ENCODE results near the gene DDX59. TPM values are rescaled to one million over a fixed set of nuclear protein-coding genes. Genes with fewer than 3 reads are reported as not detected.
"Not testable (repeated sequence)": the region's sequence is repeated elsewhere in the genome, so short reads cannot be mapped to it uniquely, and the experiment has no call there.

The DDX59 gene
- total RNA-seq, 4 donors from 2014 or later, result 8.6 to 17.5 (median 14.6) TPM

DNA sequence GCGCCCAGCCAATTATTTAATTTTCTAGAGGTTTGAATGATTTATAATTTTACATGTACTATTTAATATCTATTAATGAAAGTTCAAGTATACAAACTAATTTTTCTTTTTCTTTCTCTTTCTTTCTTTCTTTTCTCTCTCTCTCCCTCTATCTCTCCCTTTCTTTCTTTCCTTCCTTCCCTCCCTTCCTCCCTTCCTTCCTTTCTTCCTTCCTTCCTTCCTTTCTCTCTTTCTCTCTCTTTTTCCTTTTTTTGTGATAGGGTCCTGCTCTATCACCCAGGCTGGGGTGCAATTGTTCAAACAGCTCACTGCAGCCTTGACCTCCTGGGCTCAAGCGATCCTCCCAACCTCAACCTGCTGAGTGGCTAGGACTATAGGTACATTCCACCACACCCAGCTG lies 33.0 kb downstream of the DDX59 start:
- no peaks in the 10 kb centered on the region for H3K9me3 ChIP-seq
- intact Hi-C loops (cut with DNase I; ENCODE audit: low total_unique reads), result no loop called here
- WGBS, 2 donors (ENCODE audit: low coverage in 1 of 2), result 92 to 97% methylated on average over 2 of the region's 2 CpGs
- TF ChIP-seq EP300 (IDR thresholded peaks at IDR 0.05; ENCODE audit: low read depth), result no peak
- no peak for TF ChIP-seq POLR2A (IDR thresholded peaks at IDR 0.05)
- H3K36me3 ChIP-seq, result no peaks in the 10 kb centered on the region
- no peak for DNase-seq
- H3K4me1 ChIP-seq, result no peaks in the 10 kb centered on the region
- H3K4me3 ChIP-seq, result no peak overlapping the region
- in situ Hi-C loops (cut with MboI; ENCODE audit: low pct_ligation_motif_present in 1 of 4, low pct_unique_long_range_greater_than_20kb in 1 of 4, low sequenced_read_pairs in 3 of 4), result loop anchor here in 1 of 4 donors (10.0 kb wide), 1 partner anchor 168 kb away; no protein-coding TSS in a partner anchor
- no peak overlapping the region for H3K27ac ChIP-seq
- H3K27me3 ChIP-seq, result no peaks in the 10 kb centered on the region

DNA sequence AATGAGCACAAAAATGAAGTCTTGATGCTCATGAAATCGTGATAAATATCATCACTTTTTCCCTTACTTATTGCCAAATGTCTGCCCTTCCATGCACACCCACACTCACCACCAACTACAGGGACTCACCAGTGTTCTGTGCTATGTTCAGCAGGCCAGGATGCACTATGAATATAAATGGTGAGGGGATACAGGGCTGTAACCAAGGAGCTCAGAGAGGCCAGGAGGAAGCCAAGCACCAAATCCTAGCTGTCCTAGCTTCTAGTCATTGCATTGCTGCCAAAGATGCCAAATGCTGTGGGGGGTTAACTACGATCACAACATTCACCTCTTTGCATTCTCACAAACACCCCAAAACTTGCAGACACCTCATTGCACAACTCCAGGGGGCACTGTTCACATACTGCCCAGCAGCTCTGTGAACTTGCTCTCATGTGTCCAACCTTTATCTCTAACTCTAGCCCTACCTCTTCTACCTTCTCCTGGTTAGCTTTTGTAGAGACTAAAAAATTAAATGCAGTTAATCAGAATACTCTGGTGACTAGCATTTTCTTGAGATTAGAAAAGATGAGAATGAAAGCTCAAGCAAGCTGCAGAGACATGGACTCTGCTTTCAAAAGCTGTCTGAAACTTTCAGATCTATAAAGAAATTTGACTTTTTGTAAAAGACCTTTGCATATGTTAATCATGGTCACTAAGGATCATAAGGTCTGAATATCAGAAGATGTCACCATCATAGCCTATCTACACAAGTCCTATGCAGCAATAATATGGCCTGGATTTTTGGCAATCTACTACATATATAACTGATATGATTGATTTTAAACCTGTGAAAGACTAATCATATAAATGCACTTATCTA lies 35.2 kb downstream of the DDX59 start:
- 75 to 91% methylated on average over 1 of the region's 2 CpGs for WGBS, 2 donors (ENCODE audit: low coverage in 1 of 2)
- Histone ChIP-seq H3K9me3 (no peaks in the 10 kb centered on the region), H3K4me3 (no peak overlapping the region), H3K27me3 (no peaks in the 10 kb centered on the region), H3K27ac (no peak overlapping the region), H3K4me1 (no peaks in the 10 kb centered on the region), H3K36me3 (no peaks in the 10 kb centered on the region)
- intact Hi-C loops (cut with DNase I; ENCODE audit: low total_unique reads) (no loop called here), in situ Hi-C loops (cut with MboI; ENCODE audit: low pct_ligation_motif_present in 1 of 4, low pct_unique_long_range_greater_than_20kb in 1 of 4, low sequenced_read_pairs in 3 of 4) (loop anchor here in 1 of 4 donors (10.0 kb wide), 1 partner anchor 170 kb away; no protein-coding TSS in a partner anchor)
- TF ChIP-seq, protein P1, sequence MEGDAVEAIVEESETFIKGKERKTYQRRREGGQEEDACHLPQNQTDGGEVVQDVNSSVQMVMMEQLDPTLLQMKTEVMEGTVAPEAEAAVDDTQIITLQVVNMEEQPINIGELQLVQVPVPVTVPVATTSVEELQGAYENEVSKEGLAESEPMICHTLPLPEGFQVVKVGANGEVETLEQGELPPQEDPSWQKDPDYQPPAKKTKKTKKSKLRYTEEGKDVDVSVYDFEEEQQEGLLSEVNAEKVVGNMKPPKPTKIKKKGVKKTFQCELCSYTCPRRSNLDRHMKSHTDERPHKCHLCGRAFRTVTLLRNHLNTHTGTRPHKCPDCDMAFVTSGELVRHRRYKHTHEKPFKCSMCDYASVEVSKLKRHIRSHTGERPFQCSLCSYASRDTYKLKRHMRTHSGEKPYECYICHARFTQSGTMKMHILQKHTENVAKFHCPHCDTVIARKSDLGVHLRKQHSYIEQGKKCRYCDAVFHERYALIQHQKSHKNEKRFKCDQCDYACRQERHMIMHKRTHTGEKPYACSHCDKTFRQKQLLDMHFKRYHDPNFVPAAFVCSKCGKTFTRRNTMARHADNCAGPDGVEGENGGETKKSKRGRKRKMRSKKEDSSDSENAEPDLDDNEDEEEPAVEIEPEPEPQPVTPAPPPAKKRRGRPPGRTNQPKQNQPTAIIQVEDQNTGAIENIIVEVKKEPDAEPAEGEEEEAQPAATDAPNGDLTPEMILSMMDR (IDR thresholded peaks at IDR 0.05), result no peak
- no peak for TF ChIP-seq POLR2A (IDR thresholded peaks at IDR 0.05)
- TF ChIP-seq POLR2AphosphoS5 (IDR thresholded peaks at IDR 0.05), result no peak
- TF ChIP-seq EP300 (IDR thresholded peaks at IDR 0.05; ENCODE audit: low read depth), result no peak
- no peak for DNase-seq

DNA sequence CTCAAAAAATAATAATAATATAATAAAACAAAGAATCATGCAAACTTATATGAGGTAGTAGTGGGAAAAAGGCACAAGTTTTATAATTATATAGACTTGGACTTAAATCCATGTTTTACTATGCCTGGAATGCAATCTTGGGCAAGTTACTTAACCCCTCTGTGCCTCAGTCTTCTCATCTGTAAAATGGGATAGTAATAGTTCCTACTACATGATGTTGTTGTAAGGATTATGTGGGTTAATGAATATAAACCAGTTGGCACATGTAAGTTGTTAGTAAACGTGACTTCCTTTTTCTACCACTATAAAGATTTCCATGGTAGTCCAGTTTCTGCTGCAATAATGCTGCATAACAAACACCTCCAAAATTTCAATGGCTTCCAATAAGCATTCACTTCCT lies 38.3 kb downstream of the DDX59 start:
- Histone ChIP-seq H3K4me3 (no peak overlapping the region), H3K9me3 (no peaks in the 10 kb centered on the region), H3K36me3 (no peaks in the 10 kb centered on the region), H3K27ac (no peak overlapping the region), H3K27me3 (no peaks in the 10 kb centered on the region), H3K4me1 (peaks cover 0 to 3% (median 0%) of the 10 kb centered on the region in 4 donors)
- WGBS, 2 donors (ENCODE audit: low coverage in 1 of 2), result 89 to 90% methylated on average over 1 of the region's 1 CpG
- no peak for DNase-seq
- in situ Hi-C loops (cut with MboI; ENCODE audit: low pct_ligation_motif_present in 1 of 4, low pct_unique_long_range_greater_than_20kb in 1 of 4, low sequenced_read_pairs in 3 of 4), result loop anchor here in 1 of 4 donors (10.0 kb wide), 1 partner anchor 173 kb away; no protein-coding TSS in a partner anchor
- TF ChIP-seq, protein P1 (IDR thresholded peaks at IDR 0.05), result no peak
- TF ChIP-seq POLR2AphosphoS5 (IDR thresholded peaks at IDR 0.05) (no peak), EP300 (IDR thresholded peaks at IDR 0.05; ENCODE audit: low read depth) (no peak), POLR2A (IDR thresholded peaks at IDR 0.05) (no peak)
- intact Hi-C loops (cut with DNase I; ENCODE audit: low total_unique reads), result no loop called here

DNA sequence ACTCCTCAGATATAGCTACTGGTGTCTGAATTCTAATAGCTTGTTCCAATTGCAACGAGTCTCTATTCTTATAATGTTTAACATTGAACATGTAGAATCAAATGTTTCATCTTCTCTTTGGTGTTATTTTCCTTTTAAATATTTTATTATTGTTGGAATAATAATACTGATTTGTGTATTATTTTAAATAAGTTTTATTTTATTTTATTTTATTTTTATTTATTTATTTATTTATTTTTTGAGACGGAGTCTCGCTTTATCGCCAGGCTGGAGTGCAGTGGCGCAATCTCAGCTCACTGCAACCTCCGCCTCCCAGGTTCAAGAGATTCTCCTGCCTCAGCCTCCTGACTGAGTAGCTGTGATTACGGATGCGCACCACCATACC lies 39.2 kb downstream of the DDX59 start:
- in situ Hi-C loops (cut with MboI; ENCODE audit: low pct_ligation_motif_present in 1 of 4, low pct_unique_long_range_greater_than_20kb in 1 of 4, low sequenced_read_pairs in 3 of 4), result loop anchor here in 1 of 4 donors (10.0 kb wide), 1 partner anchor 174 kb away; no protein-coding TSS in a partner anchor
- H3K9me3 ChIP-seq; H3K27ac ChIP-seq; H3K4me1 ChIP-seq; H3K27me3 ChIP-seq; intact Hi-C loops (cut with DNase I; ENCODE audit: low total_unique reads); H3K4me3 ChIP-seq; H3K36me3 ChIP-seq; DNase-seq: not testable (repeated sequence)
- WGBS, 2 donors (ENCODE audit: low coverage in 1 of 2), result 87 to 94% methylated on average over 8 of the region's 8 CpGs

DNA sequence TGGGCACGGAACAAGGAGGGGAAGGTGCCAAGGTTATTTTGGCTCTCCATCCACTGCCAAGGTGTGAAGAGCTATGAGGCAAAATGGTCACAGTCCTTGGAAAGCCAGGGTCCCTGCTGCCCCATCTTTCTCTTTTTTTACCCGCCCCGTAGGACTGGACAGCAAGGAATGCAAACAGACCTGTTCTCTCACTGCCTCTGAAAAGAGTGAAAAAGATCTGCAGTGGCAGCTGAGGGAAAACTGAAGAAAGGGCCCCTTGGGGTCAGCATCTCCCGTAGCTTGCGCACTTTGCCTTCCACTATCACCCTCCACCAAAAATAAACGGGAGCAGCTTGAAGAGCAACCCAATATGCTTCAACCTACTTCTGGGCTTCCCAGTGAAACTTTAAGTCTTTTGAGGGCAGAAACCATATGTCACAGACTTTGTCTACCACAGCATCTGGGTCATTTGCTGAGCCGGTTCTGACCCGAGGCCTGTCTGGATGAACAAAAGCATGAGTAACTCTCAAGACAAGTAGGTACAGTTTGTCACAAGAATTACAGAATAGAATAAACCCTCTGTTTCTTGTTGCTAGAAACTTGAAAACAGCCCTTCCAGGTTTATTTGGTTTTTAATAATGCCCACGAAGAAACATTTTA lies 39.7 kb downstream of the DDX59 start:
- no peak for DNase-seq
- in situ Hi-C loops (cut with MboI; ENCODE audit: low pct_ligation_motif_present in 1 of 4, low pct_unique_long_range_greater_than_20kb in 1 of 4, low sequenced_read_pairs in 3 of 4), result loop anchor here in 1 of 4 donors (10.0 kb wide), 1 partner anchor 175 kb away; no protein-coding TSS in a partner anchor
- no peaks in the 10 kb centered on the region for H3K9me3 ChIP-seq
- 88 to 92% methylated on average over 9 of the region's 9 CpGs for WGBS, 2 donors (ENCODE audit: low coverage in 1 of 2)
- no peaks in the 10 kb centered on the region for H3K27me3 ChIP-seq
- H3K4me1 ChIP-seq, result peaks cover 0 to 3% (median 0%) of the 10 kb centered on the region in 4 donors
- H3K27ac ChIP-seq, result no peak overlapping the region
- no peaks in the 10 kb centered on the region for H3K36me3 ChIP-seq
- intact Hi-C loops (cut with DNase I; ENCODE audit: low total_unique reads), result no loop called here
- TF ChIP-seq, protein P1 (IDR thresholded peaks at IDR 0.05), result no peak
- TF ChIP-seq POLR2A (IDR thresholded peaks at IDR 0.05) (no peak), EP300 (IDR thresholded peaks at IDR 0.05; ENCODE audit: low read depth) (no peak), POLR2AphosphoS5 (IDR thresholded peaks at IDR 0.05) (no peak)
- H3K4me3 ChIP-seq, result no peak overlapping the region

Measured in transverse colon (tissue), 4 donors.